Measurements from ENCODE around the gene MAPRE2. TPM values are rescaled to one million over a fixed set of nuclear protein-coding genes. Genes with fewer than 3 reads are reported as not detected.

Gene MAPRE2
- total and polyA plus RNA-seq, 2 of the 13 experiments (the other 11 are each of a cell fraction or from before 2014, with no cell fraction given) = 34.5 to 67.9 TPM

DNA sequence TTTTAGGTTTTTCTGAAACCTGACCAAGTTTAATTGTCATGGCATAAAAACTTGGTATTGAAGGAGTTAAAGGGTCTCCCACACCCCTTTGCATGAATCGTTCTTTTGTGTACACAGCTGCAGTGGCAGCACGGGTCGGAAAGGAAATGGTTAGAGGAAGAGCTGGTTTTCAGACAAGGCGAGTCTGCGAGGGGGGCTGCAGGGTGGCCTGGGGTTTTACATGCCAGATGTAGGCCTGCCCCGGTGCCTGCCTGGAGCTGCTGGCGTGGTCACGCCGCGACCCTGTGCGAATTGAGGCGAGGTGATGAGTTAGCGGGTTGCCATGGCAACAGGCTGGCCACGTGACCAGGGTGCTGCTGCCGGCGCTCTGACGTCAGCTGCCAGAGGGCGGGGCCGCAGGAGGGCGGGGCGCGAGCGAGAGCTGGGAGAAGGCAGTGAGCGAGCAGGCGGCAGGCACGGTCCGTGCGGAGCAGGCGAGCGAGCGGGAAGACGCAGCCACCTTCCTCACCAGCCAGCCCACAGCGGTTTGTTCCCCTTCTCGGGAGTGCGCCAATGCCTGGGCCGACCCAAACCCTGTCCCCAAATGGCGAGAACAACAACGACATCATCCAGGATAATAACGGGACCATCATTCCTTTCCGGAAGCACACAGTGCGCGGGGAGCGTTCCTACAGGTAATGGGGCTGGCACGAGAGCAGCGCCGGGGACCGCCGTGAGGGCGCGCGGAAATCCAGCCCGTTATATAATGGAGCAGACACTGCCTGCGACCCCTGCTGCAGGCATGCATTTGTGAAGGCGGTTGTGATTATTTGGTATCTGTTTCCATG is at the start of gene MAPRE2 (continued):
- TF ChIP-seq, protein P1, sequence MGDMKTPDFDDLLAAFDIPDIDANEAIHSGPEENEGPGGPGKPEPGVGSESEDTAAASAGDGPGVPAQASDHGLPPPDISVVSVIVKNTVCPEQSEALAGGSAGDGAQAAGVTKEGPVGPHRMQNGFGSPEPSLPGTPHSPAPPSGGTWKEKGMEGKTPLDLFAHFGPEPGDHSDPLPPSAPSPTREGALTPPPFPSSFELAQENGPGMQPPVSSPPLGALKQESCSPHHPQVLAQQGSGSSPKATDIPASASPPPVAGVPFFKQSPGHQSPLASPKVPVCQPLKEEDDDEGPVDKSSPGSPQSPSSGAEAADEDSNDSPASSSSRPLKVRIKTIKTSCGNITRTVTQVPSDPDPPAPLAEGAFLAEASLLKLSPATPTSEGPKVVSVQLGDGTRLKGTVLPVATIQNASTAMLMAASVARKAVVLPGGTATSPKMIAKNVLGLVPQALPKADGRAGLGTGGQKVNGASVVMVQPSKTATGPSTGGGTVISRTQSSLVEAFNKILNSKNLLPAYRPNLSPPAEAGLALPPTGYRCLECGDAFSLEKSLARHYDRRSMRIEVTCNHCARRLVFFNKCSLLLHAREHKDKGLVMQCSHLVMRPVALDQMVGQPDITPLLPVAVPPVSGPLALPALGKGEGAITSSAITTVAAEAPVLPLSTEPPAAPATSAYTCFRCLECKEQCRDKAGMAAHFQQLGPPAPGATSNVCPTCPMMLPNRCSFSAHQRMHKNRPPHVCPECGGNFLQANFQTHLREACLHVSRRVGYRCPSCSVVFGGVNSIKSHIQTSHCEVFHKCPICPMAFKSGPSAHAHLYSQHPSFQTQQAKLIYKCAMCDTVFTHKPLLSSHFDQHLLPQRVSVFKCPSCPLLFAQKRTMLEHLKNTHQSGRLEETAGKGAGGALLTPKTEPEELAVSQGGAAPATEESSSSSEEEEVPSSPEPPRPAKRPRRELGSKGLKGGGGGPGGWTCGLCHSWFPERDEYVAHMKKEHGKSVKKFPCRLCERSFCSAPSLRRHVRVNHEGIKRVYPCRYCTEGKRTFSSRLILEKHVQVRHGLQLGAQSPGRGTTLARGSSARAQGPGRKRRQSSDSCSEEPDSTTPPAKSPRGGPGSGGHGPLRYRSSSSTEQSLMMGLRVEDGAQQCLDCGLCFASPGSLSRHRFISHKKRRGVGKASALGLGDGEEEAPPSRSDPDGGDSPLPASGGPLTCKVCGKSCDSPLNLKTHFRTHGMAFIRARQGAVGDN (CRISPR knock-in tag; IDR thresholded peaks at IDR 0.05) = peak; percentile 96
- peak; percentile 70; the same call in 1 of the 2 replicates for TF ChIP-seq TARDBP (CRISPR knock-in tag; IDR thresholded peaks at IDR 0.05)
- 0 out of 2 replicates have a peak, but pooled peaks have one; percentile 28 for TF ChIP-seq SOX5 (CRISPR knock-in tag; IDR thresholded peaks at IDR 0.05; ENCODE audit: borderline replicate concordance)
- peak; percentile 85 for TF ChIP-seq DMAP1 (CRISPR knock-in tag; IDR thresholded peaks at IDR 0.05)
- TF ChIP-seq, protein P2, sequence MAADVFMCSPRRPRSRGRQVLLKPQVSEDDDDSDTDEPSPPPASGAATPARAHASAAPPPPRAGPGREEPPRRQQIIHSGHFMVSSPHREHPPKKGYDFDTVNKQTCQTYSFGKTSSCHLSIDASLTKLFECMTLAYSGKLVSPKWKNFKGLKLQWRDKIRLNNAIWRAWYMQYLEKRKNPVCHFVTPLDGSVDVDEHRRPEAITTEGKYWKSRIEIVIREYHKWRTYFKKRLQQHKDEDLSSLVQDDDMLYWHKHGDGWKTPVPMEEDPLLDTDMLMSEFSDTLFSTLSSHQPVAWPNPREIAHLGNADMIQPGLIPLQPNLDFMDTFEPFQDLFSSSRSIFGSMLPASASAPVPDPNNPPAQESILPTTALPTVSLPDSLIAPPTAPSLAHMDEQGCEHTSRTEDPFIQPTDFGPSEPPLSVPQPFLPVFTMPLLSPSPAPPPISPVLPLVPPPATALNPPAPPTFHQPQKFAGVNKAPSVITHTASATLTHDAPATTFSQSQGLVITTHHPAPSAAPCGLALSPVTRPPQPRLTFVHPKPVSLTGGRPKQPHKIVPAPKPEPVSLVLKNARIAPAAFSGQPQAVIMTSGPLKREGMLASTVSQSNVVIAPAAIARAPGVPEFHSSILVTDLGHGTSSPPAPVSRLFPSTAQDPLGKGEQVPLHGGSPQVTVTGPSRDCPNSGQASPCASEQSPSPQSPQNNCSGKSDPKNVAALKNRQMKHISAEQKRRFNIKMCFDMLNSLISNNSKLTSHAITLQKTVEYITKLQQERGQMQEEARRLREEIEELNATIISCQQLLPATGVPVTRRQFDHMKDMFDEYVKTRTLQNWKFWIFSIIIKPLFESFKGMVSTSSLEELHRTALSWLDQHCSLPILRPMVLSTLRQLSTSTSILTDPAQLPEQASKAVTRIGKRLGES (CRISPR knock-in tag; IDR thresholded peaks at IDR 0.05; ENCODE audit: borderline replicate concordance) = no peak
- TF ChIP-seq, protein P3, sequence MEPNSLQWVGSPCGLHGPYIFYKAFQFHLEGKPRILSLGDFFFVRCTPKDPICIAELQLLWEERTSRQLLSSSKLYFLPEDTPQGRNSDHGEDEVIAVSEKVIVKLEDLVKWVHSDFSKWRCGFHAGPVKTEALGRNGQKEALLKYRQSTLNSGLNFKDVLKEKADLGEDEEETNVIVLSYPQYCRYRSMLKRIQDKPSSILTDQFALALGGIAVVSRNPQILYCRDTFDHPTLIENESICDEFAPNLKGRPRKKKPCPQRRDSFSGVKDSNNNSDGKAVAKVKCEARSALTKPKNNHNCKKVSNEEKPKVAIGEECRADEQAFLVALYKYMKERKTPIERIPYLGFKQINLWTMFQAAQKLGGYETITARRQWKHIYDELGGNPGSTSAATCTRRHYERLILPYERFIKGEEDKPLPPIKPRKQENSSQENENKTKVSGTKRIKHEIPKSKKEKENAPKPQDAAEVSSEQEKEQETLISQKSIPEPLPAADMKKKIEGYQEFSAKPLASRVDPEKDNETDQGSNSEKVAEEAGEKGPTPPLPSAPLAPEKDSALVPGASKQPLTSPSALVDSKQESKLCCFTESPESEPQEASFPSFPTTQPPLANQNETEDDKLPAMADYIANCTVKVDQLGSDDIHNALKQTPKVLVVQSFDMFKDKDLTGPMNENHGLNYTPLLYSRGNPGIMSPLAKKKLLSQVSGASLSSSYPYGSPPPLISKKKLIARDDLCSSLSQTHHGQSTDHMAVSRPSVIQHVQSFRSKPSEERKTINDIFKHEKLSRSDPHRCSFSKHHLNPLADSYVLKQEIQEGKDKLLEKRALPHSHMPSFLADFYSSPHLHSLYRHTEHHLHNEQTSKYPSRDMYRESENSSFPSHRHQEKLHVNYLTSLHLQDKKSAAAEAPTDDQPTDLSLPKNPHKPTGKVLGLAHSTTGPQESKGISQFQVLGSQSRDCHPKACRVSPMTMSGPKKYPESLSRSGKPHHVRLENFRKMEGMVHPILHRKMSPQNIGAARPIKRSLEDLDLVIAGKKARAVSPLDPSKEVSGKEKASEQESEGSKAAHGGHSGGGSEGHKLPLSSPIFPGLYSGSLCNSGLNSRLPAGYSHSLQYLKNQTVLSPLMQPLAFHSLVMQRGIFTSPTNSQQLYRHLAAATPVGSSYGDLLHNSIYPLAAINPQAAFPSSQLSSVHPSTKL (CRISPR knock-in tag; IDR thresholded peaks at IDR 0.05) = peak; percentile 53; the same call in 1 of the 2 replicates
- TF ChIP-seq WIZ (CRISPR knock-in tag; IDR thresholded peaks at IDR 0.05) = peak; percentile 62; the same call in 1 of the 2 replicates
- TF ChIP-seq ZNF768 (CRISPR knock-in tag; IDR thresholded peaks at IDR 0.05) = peak; percentile 41; the same call in 1 of the 2 replicates
- TF ChIP-seq, protein P4, sequence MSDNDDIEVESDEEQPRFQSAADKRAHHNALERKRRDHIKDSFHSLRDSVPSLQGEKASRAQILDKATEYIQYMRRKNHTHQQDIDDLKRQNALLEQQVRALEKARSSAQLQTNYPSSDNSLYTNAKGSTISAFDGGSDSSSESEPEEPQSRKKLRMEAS (IDR thresholded peaks at IDR 0.05) = peak; percentile 86
- peak; percentile 74 for TF ChIP-seq FOSL2 (CRISPR knock-in tag; IDR thresholded peaks at IDR 0.05)
- peak; percentile 57; the same call in 1 of the 2 replicates for TF ChIP-seq ZNF747 (CRISPR knock-in tag; IDR thresholded peaks at IDR 0.05; ENCODE audit: borderline replicate concordance)
- peak; percentile 60; the same call in 1 of the 2 replicates for TF ChIP-seq NFKB2 (CRISPR knock-in tag; IDR thresholded peaks at IDR 0.05; ENCODE audit: borderline replicate concordance)
- peak; percentile 94 for TF ChIP-seq RAD51 (IDR thresholded peaks at IDR 0.05; ENCODE audit: borderline replicate concordance)
- TF ChIP-seq ZNF3 (CRISPR knock-in tag; IDR thresholded peaks at IDR 0.05) = no peak
- TF ChIP-seq, protein P5, sequence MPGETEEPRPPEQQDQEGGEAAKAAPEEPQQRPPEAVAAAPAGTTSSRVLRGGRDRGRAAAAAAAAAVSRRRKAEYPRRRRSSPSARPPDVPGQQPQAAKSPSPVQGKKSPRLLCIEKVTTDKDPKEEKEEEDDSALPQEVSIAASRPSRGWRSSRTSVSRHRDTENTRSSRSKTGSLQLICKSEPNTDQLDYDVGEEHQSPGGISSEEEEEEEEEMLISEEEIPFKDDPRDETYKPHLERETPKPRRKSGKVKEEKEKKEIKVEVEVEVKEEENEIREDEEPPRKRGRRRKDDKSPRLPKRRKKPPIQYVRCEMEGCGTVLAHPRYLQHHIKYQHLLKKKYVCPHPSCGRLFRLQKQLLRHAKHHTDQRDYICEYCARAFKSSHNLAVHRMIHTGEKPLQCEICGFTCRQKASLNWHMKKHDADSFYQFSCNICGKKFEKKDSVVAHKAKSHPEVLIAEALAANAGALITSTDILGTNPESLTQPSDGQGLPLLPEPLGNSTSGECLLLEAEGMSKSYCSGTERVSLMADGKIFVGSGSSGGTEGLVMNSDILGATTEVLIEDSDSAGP (CRISPR knock-in tag; IDR thresholded peaks at IDR 0.05; ENCODE audit: borderline replicate concordance) = peak; percentile 92
- no peak for TF ChIP-seq HNRNPH1 (optimal IDR thresholded peaks at IDR 0.05; ENCODE audit: low read depth, low read length)

Measured in HepG2 (cell line).